HS-27A (cell line): ENCODE data around the gene PCED1B.
A peak's percentile ranks its signal among the peaks of the same experiment; 100 is the strongest.

ENCODE experiments used
- DNase-seq: peaks from one replicate; pipeline ENCODE4 v3.0.0-alpha.2; 2012; ENCODE audit warnings: low read depth, missing footprints

Gene PCED1B

GRCh38 chr12:47067771-47068431, 11.5 kb upstream of the PCED1B start:
- DNase-seq = no peak

- no peak for DNase-seq
Measured at GRCh38 chr12:47068539-47068938, 10.9 kb upstream of the PCED1B start.

DNA sequence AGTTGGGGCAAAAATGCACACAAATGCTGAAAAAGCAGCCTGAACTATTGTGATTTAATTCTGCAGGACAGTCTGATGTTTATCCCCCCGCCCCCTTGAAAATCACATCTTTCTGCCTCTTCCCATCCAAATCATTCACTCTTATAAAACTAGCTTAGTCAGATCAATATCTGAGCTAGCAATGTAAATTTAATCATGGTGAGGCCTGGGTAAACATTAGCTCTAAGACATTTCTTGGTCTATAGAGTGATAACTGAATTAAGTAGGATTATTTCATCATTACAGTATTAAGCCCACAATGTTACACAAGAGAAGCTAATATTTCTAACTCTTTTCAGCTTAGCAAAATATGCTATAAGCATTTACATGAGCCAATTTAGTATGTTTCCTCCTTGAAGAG, 9.1 kb upstream of the PCED1B start:
- DNase-seq = no peak

GRCh38 chr12:47071241-47071852, 8.1 kb upstream of the PCED1B start:
- no peak for DNase-seq

- no peak for DNase-seq
Measured at GRCh38 chr12:47073951-47074350, 5.5 kb upstream of the PCED1B start.

- no peak for DNase-seq
Measured at GRCh38 chr12:47074757-47075156, 4.7 kb upstream of the PCED1B start.

- no peak for DNase-seq
Measured at GRCh38 chr12:47075192-47076084, 4.0 kb upstream of the PCED1B start.

GRCh38 chr12:47077206-47078085, 2.0 kb upstream of the PCED1B start:
- DNase-seq = no peak

GRCh38 chr12:47078086-47078395, 1.4 kb upstream of the PCED1B start:
- no peak for DNase-seq

GRCh38 chr12:47078733-47079467, 521 bp upstream of the PCED1B start:
- no peak for DNase-seq

DNA sequence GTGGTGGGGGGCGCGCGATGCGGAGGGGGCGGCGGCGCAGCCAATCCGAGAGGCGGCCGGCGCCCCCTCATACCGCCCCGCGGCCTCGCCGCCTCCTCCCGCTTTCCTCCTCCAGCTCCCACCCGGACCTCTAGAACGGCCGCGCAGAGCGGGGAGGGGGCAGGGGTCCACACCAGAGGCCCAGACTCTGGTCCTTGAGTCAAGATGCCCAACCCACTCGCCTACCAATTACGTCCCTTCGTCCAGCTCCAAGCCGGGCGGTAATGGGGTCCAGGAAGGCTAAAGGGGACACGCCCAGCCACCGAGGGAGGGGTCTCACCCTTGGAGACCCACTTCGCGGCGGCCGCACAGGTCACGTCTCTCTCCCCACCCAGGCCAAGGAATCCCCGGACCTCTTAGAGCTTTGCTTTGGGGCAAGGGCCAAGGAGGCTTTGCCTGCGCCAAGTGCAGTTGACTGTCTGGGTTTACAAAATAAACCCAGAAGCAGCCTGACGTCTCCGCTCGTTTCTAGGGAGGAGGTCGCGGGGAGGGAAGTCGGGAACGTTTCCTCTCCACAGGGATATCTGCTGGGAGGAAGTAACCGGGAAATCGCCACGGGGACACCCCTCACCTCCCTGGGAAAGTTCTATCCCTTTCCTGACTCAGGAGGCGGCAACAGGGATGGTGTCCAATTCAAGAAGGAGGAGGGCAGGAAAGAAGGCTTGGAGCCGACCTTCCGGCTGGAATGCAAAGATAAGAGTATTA, 732 bp downstream of the PCED1B start:
- no peak for DNase-seq

GRCh38 chr12:47080725-47081502, 1.5 kb downstream of the PCED1B start:
- DNase-seq = no peak

- DNase-seq = no peak
Measured at GRCh38 chr12:47082283-47082682, 2.9 kb downstream of the PCED1B start.

DNA sequence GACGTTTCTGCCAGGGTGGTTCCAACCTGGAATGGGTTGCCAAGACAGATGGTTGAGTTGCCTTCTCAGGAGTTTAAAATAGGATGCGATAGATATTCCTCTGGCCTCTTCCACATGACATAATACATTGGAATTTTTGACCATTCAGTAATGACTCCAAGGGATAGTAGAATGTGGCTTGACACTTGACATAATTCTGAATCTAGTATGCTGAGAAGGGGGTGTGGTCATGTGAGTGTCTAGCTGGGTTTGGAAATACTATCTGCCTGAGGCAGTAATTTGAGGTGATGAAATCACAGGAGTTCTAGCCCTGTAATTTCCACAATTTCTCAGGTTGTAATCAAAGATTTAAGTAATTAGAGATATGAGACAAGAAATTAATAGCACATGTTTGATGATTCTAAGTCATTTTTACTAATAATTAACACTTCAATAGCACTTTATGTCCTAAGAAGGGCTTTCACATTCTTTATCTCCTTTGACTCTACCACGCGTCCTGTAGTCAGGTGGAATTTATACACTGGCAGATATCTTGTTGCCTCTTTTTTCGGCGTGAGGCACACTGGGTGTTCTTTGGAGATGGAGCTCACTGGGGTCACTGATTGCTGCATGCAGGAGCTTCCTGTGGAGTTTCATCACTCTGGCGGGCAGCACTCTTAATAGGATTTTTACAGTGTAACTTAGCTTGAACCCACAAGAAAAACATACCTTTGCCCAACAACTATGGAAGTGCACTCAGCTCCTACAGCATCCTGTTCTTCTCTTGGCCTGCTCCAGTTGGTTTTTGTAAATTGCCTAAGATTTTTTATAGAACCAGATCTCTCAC, 3.6 kb downstream of the PCED1B start:
- DNase-seq = peak; percentile 85

GRCh38 chr12:47084172-47084571, 4.8 kb downstream of the PCED1B start:
- no peak for DNase-seq

DNA sequence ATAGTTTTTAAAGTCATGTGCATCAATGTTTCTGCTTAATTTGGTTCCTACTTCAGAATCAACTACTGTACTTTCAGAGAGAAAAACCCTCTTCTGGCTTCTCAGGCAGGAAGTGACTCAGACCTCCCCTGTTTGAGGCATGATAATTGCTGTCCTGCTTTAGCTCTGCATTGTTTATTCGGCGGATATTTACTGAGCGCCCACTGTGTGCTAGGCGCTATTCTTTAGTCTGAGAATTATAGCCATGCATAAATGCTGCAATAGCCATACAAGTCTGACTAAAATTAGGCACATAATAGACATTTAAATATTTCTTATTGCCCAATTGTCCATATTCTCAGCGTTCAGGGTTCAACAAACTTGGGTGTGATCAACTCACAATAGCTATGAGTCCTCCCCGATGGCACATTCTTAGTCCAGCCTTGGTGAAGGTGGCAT, 6.4 kb downstream of the PCED1B start:
- no peak for DNase-seq

DNA sequence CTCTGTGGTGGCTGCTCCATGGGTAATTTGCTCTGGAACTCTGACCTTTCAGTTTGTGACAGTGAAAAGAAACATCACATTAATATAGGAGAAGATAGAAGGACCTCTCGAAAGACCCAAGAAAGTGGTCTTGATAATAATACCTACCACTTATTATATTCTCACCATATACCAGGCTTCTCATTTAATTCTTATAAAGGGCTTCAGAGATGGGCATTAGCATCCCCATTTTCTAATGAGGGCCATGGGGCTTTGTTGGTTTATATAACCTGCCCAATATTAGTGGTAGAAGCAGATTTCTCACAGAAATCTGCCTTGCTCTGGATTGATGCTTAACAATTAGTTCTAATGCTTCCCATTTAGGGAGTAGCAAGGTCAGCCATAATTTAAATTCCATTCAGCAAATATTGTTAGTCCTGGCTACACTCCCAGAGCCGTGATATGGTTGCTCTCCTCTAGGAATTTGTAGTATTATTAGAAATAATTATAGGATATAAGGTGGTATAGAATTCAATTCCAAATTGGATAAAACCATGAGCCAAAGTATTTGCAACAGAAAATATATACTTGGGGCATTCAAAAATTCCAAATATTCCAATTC, 7.8 kb downstream of the PCED1B start:
- DNase-seq = no peak
